Measurements from ENCODE around the gene RNF212. TPM values are rescaled to one million over a fixed set of nuclear protein-coding genes. Genes with fewer than 3 reads are reported as not detected.

The RNF212 gene
- total RNA-seq, 1 experiment from 2014 or later: 2.4 TPM

DNA sequence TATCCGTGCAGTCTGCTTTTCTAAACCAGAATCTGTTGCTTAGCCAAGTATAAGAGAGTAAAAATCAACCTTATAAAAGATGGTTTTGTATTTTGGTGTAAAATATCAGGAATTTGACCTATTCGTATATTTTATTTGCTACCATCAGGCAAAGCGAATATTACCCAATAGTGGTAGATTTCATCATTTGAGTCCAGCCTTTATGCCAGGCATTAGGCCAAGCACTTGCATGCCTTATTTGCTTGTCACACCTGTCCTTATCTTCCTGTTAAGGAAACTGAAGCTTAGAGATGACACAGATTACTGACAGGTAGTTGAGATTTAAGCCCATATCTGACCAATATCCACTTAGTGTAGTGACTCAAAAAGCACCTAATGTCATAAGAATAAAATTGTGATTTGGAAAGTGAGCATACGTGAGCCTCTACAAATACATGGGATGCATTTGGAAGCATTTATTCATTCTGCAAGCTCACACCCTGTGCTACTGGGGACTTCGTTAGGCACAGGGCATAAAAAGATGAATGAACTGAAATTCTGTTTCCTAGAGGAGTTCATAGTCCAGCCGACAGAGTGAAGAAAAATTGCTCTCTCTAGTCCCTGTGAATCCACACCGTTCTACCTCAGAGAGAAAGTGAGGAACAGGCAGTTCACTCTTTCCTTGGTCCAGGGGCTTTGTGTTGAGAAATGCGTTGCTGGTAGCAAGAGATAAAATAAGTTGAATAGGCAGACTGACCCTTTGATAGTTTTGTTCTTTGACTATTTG is 2.3 kb upstream of the RNF212 start:
- no peak for DNase-seq (ENCODE audit: low spot score)
- CTCF ChIA-PET: no interaction called here
- Histone ChIP-seq H3K27ac (ENCODE audit: low read depth, low read length, poor library complexity, severe bottlenecking) (no peak overlapping the region), H3K36me3 (ENCODE audit: insufficient read depth, low read length, poor library complexity, severe bottlenecking) (no peaks in the 10 kb centered on the region), H3K27me3 (replicated peaks; ENCODE audit: insufficient read depth, low read depth, low read length, poor library complexity) (peaks cover 37% of the 10 kb centered on the region), H3K4me3 (ENCODE audit: low read depth, low read length, poor library complexity, severe bottlenecking) (no peak overlapping the region), H3K4me1 (ENCODE audit: insufficient read depth, low read length, poor library complexity, severe bottlenecking) (no peaks in the 10 kb centered on the region), H3K9me3 (ENCODE audit: low read depth, low read length, poor library complexity, severe bottlenecking) (no peaks in the 10 kb centered on the region)
- intact Hi-C loops (cut with micrococcal nuclease; ENCODE audit: unreplicated experiment): no loop called here
- no TSS peak for BruUV-seq (replicated peaks)
- POLR2A ChIA-PET (ENCODE audit: low non-redundant PET): no interaction called here
- no peak for TF ChIP-seq EZH2 (IDR thresholded peaks at IDR 0.05; ENCODE audit: borderline replicate concordance, low read depth, low read length, poor library complexity, severe bottlenecking)
- TF ChIP-seq, protein P1, sequence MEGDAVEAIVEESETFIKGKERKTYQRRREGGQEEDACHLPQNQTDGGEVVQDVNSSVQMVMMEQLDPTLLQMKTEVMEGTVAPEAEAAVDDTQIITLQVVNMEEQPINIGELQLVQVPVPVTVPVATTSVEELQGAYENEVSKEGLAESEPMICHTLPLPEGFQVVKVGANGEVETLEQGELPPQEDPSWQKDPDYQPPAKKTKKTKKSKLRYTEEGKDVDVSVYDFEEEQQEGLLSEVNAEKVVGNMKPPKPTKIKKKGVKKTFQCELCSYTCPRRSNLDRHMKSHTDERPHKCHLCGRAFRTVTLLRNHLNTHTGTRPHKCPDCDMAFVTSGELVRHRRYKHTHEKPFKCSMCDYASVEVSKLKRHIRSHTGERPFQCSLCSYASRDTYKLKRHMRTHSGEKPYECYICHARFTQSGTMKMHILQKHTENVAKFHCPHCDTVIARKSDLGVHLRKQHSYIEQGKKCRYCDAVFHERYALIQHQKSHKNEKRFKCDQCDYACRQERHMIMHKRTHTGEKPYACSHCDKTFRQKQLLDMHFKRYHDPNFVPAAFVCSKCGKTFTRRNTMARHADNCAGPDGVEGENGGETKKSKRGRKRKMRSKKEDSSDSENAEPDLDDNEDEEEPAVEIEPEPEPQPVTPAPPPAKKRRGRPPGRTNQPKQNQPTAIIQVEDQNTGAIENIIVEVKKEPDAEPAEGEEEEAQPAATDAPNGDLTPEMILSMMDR (conservative IDR thresholded peaks at IDR 0.05; ENCODE audit: low read depth, low read length): no peak

DNA sequence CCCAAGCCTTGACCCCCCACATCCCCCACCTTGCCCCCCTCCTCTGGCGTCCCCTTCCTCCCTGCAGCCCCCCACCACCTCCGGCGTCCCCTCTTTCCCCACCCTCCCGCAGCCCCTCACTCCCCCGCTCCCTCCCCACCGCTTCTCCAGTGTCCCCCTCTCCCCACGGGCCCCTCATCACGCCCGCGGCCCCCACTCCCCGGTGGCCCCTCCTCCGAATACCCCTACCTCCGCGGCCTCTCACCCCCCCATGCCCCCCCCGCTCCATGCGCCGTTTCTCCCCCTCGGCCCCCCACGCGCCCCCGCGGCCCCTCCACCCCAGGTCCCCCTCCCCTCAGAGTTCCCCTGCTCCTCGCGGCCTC is 562 bp downstream of the RNF212 start:
- BruUV-seq (replicated peaks): no TSS peak
- DNase-seq (ENCODE audit: low spot score): no peak
- no peak overlapping the region for H3K27ac ChIP-seq (ENCODE audit: low read depth, low read length, poor library complexity, severe bottlenecking)
- no peaks in the 10 kb centered on the region for H3K9me3 ChIP-seq (ENCODE audit: low read depth, low read length, poor library complexity, severe bottlenecking)
- ChIA-PET POLR2A (ENCODE audit: low non-redundant PET) (no interaction called here), CTCF (no interaction called here)
- H3K4me1 ChIP-seq (ENCODE audit: insufficient read depth, low read length, poor library complexity, severe bottlenecking): no peaks in the 10 kb centered on the region
- H3K4me3 ChIP-seq (ENCODE audit: low read depth, low read length, poor library complexity, severe bottlenecking): no peak overlapping the region
- TF ChIP-seq EZH2 (IDR thresholded peaks at IDR 0.05; ENCODE audit: borderline replicate concordance, low read depth, low read length, poor library complexity, severe bottlenecking): no peak
- TF ChIP-seq, protein P1 (conservative IDR thresholded peaks at IDR 0.05; ENCODE audit: low read depth, low read length): no peak
- no peaks in the 10 kb centered on the region for H3K36me3 ChIP-seq (ENCODE audit: insufficient read depth, low read length, poor library complexity, severe bottlenecking)
- H3K27me3 ChIP-seq (replicated peaks; ENCODE audit: insufficient read depth, low read depth, low read length, poor library complexity): peaks cover 19% of the 10 kb centered on the region
- intact Hi-C loops (cut with micrococcal nuclease; ENCODE audit: unreplicated experiment): no loop called here

DNA sequence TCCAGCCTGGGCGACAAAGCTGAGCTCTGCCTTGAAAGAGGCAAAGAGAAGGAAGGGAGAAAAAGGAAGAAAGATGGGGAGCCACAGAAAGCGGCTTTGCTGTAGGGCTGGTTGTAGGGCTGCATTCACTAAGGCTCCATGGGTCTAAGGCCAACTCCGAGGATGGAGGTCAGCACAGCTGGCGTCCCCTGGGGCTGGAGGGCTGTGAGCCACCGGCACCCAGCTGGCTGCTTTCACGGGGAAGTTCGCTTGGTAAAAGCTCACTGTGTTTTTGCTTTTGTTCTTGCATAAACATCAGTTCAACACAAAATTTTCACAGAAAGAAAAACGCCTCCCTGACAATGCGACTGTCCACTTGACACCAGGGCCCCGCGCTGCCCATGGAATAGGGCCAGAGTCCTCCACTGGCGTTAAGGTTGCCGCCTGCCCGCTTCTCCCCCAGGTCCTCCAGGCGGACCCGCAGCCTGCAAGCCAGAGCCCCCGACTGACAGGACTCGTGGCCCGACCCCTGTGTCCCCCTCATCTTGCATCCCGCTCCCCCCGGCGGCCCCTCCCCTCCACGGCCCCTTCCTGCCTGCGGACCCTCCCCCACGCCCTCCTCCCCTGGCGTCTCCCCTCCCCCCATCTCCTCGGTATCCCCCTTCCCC is 1.1 kb downstream of the RNF212 start:
- intact Hi-C loops (cut with micrococcal nuclease; ENCODE audit: unreplicated experiment): no loop called here
- CTCF ChIA-PET: interaction anchor here (0.6 kb wide), 1 partner anchor 660 kb away, joined by 13 read pairs; no protein-coding TSS in a partner anchor

More for the DNA sequence above, 1.1 kb downstream of the RNF212 start:
- no peaks in the 10 kb centered on the region for H3K4me1 ChIP-seq (ENCODE audit: insufficient read depth, low read length, poor library complexity, severe bottlenecking)
- no peaks in the 10 kb centered on the region for H3K36me3 ChIP-seq (ENCODE audit: insufficient read depth, low read length, poor library complexity, severe bottlenecking)
- no peaks in the 10 kb centered on the region for H3K9me3 ChIP-seq (ENCODE audit: low read depth, low read length, poor library complexity, severe bottlenecking)
- POLR2A ChIA-PET (ENCODE audit: low non-redundant PET): no interaction called here
- H3K27me3 ChIP-seq (replicated peaks; ENCODE audit: insufficient read depth, low read depth, low read length, poor library complexity): peaks cover 14% of the 10 kb centered on the region
- H3K27ac ChIP-seq (ENCODE audit: low read depth, low read length, poor library complexity, severe bottlenecking): no peak overlapping the region
- BruUV-seq (replicated peaks): no TSS peak
- TF ChIP-seq EZH2 (IDR thresholded peaks at IDR 0.05; ENCODE audit: borderline replicate concordance, low read depth, low read length, poor library complexity, severe bottlenecking): no peak
- TF ChIP-seq, protein P1 (conservative IDR thresholded peaks at IDR 0.05; ENCODE audit: low read depth, low read length): no peak
- no peak overlapping the region for H3K4me3 ChIP-seq (ENCODE audit: low read depth, low read length, poor library complexity, severe bottlenecking)
- DNase-seq (ENCODE audit: low spot score): no peak
